Activated naive CD4-positive, alpha-beta T cell treated with anti-CD3 and anti-CD28 coated beads, Interleukin-2, amount 10 ng/mL, durations not matched to agents 7 days and 5 days (primary cell): Measurements from ENCODE around the gene SPON1.

ENCODE experiments used
- CTCF ChIA-PET: fragments of 350-600 bp; sonication (Branson Sonifier 250); formaldehyde crosslinking; loops from one replicate; lab custom pipeline; 2021; ENCODE audit warnings: antibody characterized with exemption; lab: Charles Lee
- DNase-seq: peaks from one replicate; pipeline ENCODE4 v3.0.0-alpha.2; 2020
- H3K27ac Mint-ChIP-seq: one replicate; pipeline ENCODE4 v1.8.0; 2021; ENCODE audit warnings: mild to moderate bottlenecking, moderate library complexity, mixed read lengths
- H3K27me3 Mint-ChIP-seq: one replicate; pipeline ENCODE4 v1.8.0; 2021; ENCODE audit warnings: mild to moderate bottlenecking, mixed read lengths
- H3K36me3 Mint-ChIP-seq: one replicate; pipeline ENCODE4 v1.8.0; 2021; ENCODE audit warnings: mixed read lengths
- H3K4me1 Mint-ChIP-seq: one replicate; pipeline ENCODE4 v1.8.0; 2021; ENCODE audit warnings: mixed read lengths
- H3K4me3 Mint-ChIP-seq: one replicate; pipeline ENCODE4 v1.8.0; 2021; ENCODE audit warnings: mild to moderate bottlenecking, moderate library complexity, mixed read lengths
- H3K9me3 Mint-ChIP-seq: one replicate; pipeline ENCODE4 v1.8.0; 2021; ENCODE audit warnings: mixed read lengths

Gene SPON1

DNA sequence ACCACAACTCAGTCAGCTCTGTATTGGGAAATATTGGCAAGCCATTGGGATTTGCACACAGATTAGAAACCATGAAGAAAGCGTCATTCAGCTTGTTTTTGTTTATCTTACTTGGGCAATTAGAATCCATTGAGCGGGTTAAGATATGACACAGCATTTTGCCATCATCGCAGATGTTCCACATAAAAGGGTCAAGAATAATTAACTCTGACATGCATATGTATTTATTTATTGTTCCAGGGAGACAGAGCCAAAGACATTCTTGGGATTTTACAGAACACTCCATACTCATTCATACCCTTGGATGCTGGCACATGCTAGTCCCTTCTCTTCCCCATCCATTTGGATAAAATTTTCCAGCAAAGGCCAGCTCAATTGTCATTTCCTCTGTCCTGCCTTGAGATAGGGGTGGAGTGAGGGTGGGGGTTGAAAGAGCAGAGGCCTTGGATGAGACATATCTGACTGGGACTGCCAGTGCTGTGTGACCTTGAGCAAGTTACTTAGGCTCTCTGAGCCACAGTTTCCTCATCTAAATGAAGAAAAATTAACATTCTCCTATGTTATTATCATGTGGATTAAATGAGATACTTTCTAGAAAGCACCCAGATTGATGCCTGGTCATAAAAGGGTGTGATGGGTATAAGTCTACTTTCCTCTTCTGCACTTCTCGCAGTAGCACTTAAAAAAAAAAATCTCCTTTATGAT is 216.7 kb downstream of the SPON1 start:
- DNase-seq, result no peak
- Mint-ChIP-seq H3K36me3 (peaks cover 10% of the 10 kb centered on the region), H3K27me3 (peaks cover 5% of the 10 kb centered on the region), H3K9me3 (peaks cover 12% of the 10 kb centered on the region), H3K27ac (no peak overlapping the region), H3K4me1 (peaks cover 26% of the 10 kb centered on the region), H3K4me3 (no peak overlapping the region)
- CTCF ChIA-PET, result no interaction called here

DNA sequence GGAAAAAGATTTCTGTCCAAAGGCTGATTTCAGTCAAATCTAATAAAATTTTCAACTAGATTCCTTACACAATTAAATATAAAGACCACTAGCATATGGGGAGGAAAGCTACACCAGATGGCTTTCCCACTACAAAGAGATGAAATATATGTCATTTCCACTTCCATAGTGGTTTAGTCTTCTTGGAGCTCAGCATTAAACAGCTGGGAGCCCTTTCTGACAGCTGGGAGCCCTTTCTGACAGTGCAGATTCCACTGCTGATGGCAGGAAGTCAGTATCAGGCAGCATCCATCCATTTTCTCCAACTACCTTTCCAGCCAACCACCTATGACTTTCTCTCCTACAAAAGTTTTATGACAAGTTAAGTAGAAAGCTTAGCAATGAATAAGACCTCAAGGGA is 218.6 kb downstream of the SPON1 start:
- CTCF ChIA-PET, result interaction anchor here (1.4 kb wide), 1 partner anchor 32 kb away, joined by 5 read pairs; no protein-coding TSS in a partner anchor
- H3K9me3 Mint-ChIP-seq, result peaks cover 7% of the 10 kb centered on the region

DNA sequence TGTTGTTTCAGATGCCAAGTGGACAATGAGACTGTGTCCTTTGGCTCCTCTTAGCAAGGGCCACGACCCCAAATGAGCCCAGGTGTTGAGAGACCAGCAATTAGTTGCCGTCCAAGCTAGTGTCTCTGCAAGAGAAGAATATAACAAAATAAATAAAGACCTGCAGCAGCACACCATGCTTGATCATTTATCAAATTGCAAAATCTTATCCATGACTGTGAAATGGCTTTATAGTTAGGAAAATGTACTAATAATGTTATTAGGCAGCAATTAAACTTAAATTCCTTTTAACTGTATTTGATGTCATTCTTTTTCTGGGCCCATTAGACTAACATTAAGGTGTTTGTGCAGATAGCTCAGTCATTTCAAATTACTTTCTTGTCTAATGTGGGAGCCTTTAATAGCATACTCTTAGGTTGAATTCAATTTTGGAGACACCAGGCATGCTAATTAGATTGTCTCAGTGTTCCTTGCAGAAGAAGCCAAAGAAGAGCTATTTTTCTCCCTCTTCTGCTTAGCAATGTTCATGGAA is 220.4 kb downstream of the SPON1 start:
- Mint-ChIP-seq H3K36me3 (peaks cover 2% of the 10 kb centered on the region), H3K4me1 (peaks cover 6% of the 10 kb centered on the region), H3K27ac (no peak overlapping the region), H3K4me3 (no peak overlapping the region), H3K9me3 (no peaks in the 10 kb centered on the region), H3K27me3 (peaks cover 5% of the 10 kb centered on the region)
- no peak for DNase-seq
- CTCF ChIA-PET, result no interaction called here

More for the DNA sequence above, 218.6 kb downstream of the SPON1 start:
- no peak for DNase-seq
- peaks cover 5% of the 10 kb centered on the region for H3K36me3 Mint-ChIP-seq
- peaks cover 23% of the 10 kb centered on the region for H3K4me1 Mint-ChIP-seq
- no peak overlapping the region for H3K27ac Mint-ChIP-seq
- H3K27me3 Mint-ChIP-seq, result peaks cover 5% of the 10 kb centered on the region
- no peak overlapping the region for H3K4me3 Mint-ChIP-seq

DNA sequence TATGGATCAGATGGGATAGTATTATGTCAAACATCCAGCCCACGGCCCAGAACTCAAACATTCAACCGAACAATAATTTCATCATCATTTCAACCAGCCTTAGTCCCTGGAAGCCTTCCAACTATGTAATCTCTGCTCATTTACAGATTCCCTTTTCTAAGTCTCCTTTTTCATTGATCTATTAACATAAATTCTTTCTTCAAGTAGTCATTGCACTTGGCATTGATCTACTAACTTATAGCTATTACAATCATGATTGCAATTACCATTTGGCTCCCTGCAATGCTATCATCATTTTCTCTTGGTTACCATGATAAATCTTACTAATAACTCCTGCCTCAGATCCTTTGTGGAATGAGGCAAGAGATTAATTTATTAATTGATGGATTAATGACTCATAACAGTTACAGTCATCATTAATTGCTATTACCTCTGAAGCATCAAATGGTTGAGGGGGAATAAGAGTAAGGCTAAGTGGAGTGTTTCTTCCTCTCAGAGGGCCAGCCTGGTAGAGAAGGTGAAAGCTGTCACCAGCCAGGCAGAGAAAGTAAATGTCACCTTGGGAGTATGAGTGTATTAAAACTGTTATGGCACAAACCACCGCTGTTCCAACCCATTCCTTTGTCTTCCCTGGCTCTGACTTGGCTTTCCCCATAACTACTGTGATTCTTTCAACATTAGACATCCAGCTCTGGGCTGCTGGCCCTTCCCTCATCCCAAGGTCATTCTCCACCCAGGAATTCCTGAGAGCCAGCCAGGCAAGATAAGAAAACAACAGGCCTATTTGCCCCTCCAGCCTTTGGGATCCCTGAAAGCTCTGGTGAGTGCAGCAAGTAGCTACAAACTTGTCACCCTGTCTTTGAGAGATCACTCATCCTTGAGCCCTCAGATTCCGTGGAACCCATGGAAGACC is 221.8 kb downstream of the SPON1 start:
- CTCF ChIA-PET, result no interaction called here
- DNase-seq, result no peak
- Mint-ChIP-seq H3K4me1 (no peaks in the 10 kb centered on the region), H3K4me3 (no peak overlapping the region), H3K36me3 (no peaks in the 10 kb centered on the region), H3K9me3 (no peaks in the 10 kb centered on the region), H3K27ac (no peak overlapping the region), H3K27me3 (peaks cover 5% of the 10 kb centered on the region)

DNA sequence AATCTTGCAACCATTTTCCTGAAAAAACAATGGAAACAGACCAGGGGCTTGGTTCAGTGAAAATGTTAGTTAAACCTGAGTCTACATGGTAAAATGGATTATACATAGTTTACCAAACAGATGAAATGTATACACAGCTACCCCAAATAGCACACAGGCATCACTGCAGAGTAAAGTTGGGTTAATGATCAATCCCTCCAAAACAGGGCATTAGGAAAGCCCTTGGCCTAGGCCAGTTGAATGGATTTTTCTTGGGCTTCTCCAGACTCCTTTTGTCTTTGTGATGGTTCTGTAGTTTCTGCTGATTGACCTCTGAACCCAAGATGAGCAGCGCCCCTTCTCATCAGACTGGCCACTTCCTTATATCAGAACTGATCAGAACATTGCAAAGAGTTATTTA is 222.9 kb downstream of the SPON1 start:
- H3K27me3 Mint-ChIP-seq, result peaks cover 3% of the 10 kb centered on the region

DNA sequence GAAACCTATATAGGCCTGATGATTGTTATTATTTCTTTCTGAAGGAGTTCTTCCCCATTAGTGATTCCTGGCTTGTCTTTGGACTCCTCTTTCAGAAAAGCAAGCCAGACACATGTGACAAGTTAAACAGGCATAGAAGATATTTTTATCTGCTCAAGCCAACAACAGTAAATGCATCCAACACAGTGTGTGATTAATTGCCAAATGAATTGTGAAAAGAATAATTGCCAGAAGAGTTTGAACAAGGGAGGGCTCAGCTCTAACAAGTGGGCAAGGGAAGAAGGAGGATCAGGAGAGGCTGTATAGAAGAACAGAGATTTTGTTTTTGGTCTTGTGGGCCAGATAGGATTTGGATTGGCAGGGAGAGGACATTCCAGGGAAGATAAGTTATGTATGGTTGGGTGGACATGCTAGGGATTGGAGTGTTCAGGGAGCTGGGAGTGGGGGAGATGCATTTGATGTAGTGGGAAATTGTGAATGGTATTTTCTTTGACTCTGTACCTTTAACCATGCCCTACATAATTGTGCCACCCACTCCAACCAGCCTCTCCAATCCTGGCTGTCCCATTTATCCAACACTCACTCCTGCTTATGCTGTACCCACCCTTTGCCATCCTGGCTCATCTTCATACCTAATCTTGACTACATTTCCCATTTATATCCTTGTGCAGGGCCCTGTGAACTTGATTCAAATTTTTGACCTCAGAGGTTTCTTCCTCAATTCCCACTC is 223.7 kb downstream of the SPON1 start:
- Mint-ChIP-seq H3K27me3 (peaks cover 4% of the 10 kb centered on the region), H3K4me1 (no peaks in the 10 kb centered on the region), H3K4me3 (no peak overlapping the region), H3K27ac (no peak overlapping the region), H3K9me3 (no peaks in the 10 kb centered on the region), H3K36me3 (no peaks in the 10 kb centered on the region)
- no peak for DNase-seq
- CTCF ChIA-PET, result interaction anchor here (0.9 kb wide), 1 partner anchor 417 kb away, joined by 3 read pairs; no protein-coding TSS in a partner anchor

More for the DNA sequence above, 222.9 kb downstream of the SPON1 start:
- no peak for DNase-seq
- Mint-ChIP-seq H3K36me3 (no peaks in the 10 kb centered on the region), H3K9me3 (no peaks in the 10 kb centered on the region), H3K4me1 (no peaks in the 10 kb centered on the region), H3K4me3 (no peak overlapping the region), H3K27ac (no peak overlapping the region)
- CTCF ChIA-PET, result no interaction called here

DNA sequence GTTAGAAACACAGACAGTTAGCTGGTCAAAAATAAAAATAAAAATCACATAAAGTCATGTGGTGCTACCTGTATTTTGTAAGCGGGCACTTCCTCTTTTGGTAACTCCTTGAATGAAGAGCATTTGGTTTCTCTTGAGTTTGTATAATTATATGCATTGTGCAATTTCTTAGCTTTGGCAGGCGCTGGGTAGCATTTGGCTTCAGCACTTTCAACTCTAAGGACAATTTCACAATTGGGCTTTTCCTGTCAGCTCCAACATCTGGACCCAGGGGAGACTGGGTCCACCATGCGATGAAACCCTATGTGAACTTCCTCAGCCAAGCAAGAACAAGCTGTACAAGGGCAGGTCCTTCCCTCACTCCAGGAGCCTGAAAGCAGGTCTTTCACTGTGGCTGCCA is 227.4 kb downstream of the SPON1 start:
- H3K4me3 Mint-ChIP-seq, result no peak overlapping the region
- no peaks in the 10 kb centered on the region for H3K9me3 Mint-ChIP-seq
- no peaks in the 10 kb centered on the region for H3K4me1 Mint-ChIP-seq
- H3K36me3 Mint-ChIP-seq, result no peaks in the 10 kb centered on the region
- no peak for DNase-seq
- peaks cover 8% of the 10 kb centered on the region for H3K27me3 Mint-ChIP-seq
- CTCF ChIA-PET, result no interaction called here
- no peak overlapping the region for H3K27ac Mint-ChIP-seq

DNA sequence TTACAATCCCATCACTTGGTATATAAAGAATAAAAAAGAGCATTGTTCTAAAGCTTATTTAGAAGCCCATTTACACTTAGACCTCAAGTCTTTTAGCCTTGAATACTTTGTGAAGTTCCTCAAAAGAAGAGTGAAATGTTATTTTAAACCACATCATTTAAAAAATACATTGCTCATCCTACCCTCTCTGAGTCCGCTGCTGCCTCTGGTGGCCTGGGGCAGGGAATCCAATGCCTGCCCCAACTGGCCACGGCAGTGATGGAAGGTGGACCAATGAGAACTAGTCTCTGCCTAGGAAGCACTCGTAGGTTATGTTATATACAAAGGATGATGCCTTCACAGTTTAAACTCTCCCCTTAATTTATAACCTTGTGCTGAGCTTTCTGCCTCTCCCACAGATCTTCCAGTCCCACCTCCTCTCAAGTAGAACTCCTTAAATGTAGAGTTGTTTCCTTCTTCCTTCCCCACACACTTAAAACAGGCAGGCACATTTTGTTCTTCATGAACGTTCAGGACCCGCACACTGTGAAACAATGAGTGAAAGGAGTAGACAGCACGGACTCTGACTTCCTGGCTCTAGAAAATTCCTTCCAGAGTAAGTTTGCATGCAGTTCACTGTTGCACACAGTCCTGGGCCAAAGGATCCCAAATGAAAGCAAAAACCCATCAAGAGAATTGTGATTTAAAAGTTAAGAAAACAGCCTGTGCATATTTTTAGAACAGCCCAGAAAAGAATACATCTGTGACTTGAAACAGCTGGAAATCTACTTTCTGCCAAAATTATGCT is 228.7 kb downstream of the SPON1 start:
- H3K36me3 Mint-ChIP-seq, result no peaks in the 10 kb centered on the region
- CTCF ChIA-PET, result no interaction called here
- DNase-seq, result no peak
- peaks cover 8% of the 10 kb centered on the region for H3K27me3 Mint-ChIP-seq
- no peaks in the 10 kb centered on the region for H3K9me3 Mint-ChIP-seq
- H3K4me1 Mint-ChIP-seq, result no peaks in the 10 kb centered on the region
- H3K27ac Mint-ChIP-seq, result no peak overlapping the region
- no peak overlapping the region for H3K4me3 Mint-ChIP-seq

DNA sequence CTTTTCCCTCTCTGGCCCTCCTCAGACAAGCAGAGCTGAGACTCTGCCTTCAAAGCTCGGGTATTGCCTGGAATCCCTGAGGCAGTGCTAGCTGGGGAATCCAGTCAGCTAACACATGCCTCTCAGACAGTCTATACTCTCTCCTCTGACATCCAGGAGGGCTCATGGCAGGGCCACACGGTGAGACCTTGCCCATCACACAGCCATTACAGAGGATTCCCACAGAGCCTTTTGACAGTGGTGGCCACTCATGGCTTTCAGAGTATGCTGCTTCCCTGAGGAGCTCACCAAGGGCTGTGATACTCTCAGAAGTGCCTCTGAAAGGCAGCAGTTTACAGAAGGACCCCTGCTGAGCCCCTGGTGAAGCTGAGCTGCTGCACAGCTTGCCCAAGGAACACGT is 231.1 kb downstream of the SPON1 start:
- Mint-ChIP-seq H3K27me3 (peaks cover 8% of the 10 kb centered on the region), H3K27ac (no peak overlapping the region), H3K9me3 (no peaks in the 10 kb centered on the region), H3K4me1 (no peaks in the 10 kb centered on the region), H3K4me3 (no peak overlapping the region), H3K36me3 (no peaks in the 10 kb centered on the region)
- CTCF ChIA-PET, result no interaction called here
- no peak for DNase-seq

DNA sequence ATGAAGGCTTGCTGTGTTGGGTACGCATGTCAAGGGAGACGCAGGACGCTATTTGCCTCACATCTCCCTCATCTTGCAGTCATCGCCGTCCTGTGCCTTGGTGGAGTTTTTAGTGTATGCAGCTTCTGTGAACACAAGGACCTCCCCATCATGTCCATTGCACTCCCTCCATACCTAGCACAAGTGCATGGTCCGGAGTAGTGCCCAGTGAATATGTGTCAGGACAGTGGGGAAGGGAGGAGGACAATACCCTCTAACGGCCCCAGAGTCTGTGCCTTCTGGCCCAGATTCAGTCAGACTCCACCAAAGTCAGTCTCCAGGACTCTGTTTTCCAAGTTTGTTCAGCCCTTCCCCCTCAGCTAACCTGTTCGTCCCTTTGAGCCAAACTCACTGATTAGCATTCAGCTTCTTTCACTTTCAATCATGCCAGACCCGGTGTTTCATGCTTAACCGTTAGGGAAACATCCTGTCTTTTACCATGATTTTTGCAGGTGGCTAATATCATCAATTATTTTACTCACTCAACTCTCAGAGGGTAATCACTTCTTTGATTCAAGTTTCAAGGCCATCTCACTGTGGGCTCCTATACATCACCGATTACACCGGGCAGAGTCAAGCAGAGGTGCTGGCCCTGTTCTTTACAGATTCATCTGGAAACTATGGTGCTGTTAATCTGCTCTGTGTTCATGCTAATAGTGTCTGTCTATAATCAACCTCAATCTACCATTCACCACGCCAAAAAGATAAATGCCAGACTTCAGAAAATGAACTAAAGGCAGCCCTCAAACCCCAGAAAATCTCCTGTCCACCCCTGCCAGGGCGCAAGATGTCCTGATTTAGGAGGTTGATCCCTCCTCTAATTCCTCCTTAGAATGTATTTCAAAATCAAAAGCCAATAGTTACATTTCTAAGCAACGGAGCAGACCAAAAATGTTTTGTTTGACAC is 240.0 kb downstream of the SPON1 start:
- Mint-ChIP-seq H3K36me3 (no peaks in the 10 kb centered on the region), H3K4me1 (peaks cover 13% of the 10 kb centered on the region), H3K27ac (no peak overlapping the region), H3K4me3 (no peak overlapping the region), H3K27me3 (no peaks in the 10 kb centered on the region), H3K9me3 (no peaks in the 10 kb centered on the region)
- CTCF ChIA-PET, result no interaction called here
- DNase-seq, result no peak

DNA sequence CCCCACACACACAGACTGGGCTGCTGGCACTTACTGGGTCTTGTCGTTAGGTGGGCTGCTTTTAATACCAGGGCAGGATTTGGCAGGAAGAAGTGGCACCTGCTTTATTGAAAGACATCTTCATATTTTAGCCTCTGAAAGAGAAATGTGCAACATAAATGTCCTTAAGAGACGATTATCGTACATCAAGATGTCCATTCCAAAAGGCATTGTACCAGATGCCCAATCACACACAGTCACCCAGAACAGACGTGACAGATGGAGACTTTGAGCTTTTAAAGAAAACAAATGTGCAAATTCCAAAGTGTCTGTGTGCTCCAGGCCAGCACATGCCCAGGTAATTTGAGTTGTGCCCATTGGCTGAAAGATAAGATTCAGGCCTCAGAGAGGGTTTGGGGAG is 240.8 kb downstream of the SPON1 start:
- H3K27me3 Mint-ChIP-seq, result no peaks in the 10 kb centered on the region
- H3K4me3 Mint-ChIP-seq, result no peak overlapping the region
- H3K36me3 Mint-ChIP-seq, result no peaks in the 10 kb centered on the region
- no peaks in the 10 kb centered on the region for H3K9me3 Mint-ChIP-seq
- CTCF ChIA-PET, result no interaction called here
- H3K4me1 Mint-ChIP-seq, result peaks cover 13% of the 10 kb centered on the region
- DNase-seq, result no peak
- H3K27ac Mint-ChIP-seq, result no peak overlapping the region

DNA sequence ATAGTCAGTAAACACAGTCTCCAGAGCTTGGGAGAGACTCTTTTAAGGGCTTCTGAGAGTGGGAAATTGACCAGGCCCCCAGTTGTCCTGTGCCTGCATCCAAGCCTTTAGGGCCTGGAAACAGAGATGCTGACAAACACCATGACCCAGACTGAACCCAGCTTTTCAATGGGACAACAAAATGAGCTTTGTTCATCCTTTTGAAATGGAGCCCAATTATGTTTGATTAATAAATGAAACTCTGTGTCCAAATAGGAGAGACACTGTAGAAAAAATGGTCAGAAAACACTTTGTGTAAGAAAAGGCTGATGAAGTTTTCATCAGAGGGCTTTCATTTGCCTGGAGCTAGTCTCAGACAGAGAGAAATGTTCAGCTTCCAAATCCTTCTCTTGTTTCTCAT is 250.5 kb downstream of the SPON1 start:
- Mint-ChIP-seq H3K4me1 (no peaks in the 10 kb centered on the region), H3K36me3 (no peaks in the 10 kb centered on the region), H3K27ac (no peak overlapping the region), H3K9me3 (peaks cover 2% of the 10 kb centered on the region), H3K4me3 (no peak overlapping the region), H3K27me3 (peaks cover 4% of the 10 kb centered on the region)
- DNase-seq, result no peak
- CTCF ChIA-PET, result no interaction called here

DNA sequence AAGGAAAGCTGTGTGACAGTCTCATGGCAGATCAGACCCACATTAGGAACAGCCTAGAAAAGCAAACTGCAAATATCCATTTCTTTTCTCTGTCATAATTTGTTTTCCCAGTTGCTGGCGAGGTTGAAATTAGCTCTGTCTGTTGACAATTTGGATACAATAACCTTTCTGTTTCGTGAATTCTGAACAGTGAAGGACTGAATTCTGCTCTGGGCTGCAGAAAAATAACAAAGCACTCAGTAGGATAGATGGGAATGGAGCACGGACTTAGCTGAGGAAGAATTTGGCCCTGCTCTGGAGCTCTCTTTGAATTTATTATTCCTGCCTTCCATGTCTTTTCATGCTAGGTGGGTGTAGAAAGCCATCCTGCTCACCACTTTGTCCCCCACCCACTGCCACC is 256.2 kb downstream of the SPON1 start:
- DNase-seq, result no peak
- no peaks in the 10 kb centered on the region for H3K9me3 Mint-ChIP-seq
- no peaks in the 10 kb centered on the region for H3K36me3 Mint-ChIP-seq
- CTCF ChIA-PET, result no interaction called here
- H3K27ac Mint-ChIP-seq, result no peak overlapping the region
- H3K4me3 Mint-ChIP-seq, result no peak overlapping the region
- peaks cover 12% of the 10 kb centered on the region for H3K27me3 Mint-ChIP-seq
- H3K4me1 Mint-ChIP-seq, result no peaks in the 10 kb centered on the region
